Left ventricle myocardium inferior (tissue), 1 donor: ENCODE results near the gene ANK3. TPM values are rescaled to one million over a fixed set of nuclear protein-coding genes. Genes with fewer than 3 reads are reported as not detected.

Source experiments
- DNase-seq: peaks from one replicate; pipeline ENCODE4 v3.0.0-alpha.2; 2020
- H3K27ac ChIP-seq: fragments of 200-600 bp; replicated peaks from 2 replicates; pipeline ENCODE4 v1.8.0; 2021
- H3K27me3 ChIP-seq: fragments of 200-600 bp; 2 replicates; pipeline ENCODE4 v1.8.0; 2021; ENCODE audit warnings: low read depth
- H3K36me3 ChIP-seq: fragments of 200-600 bp; 2 replicates; pipeline ENCODE4 v1.8.0; 2021
- H3K4me1 ChIP-seq: fragments of 200-600 bp; 2 replicates; pipeline ENCODE4 v1.8.0; 2021
- H3K4me3 ChIP-seq: fragments of 200-600 bp; 2 replicates; pipeline ENCODE4 v1.8.0; 2021; ENCODE audit warnings: mild to moderate bottlenecking, moderate library complexity
- H3K9me3 ChIP-seq: fragments of 200-600 bp; replicated peaks from 2 replicates; pipeline ENCODE4 v1.8.0; 2021
- intact Hi-C: fragments of 100-400 bp; cut with micrococcal nuclease; formaldehyde crosslinking; loops from one replicate; pipeline ENCODE4 v1.11.0; 2022
- total RNA-seq: library from RNA; stranded (reverse); fragmentation: NEBNext Ultra II Directional; extraction: Animal tissue kit (Norgen Biotek cat#: 25700); gene quantifications from one replicate; pipeline ENCODE4 v1.2.1, GENCODE V29; 2021
- TF ChIP-seq, protein P1 (sequence below): fragments of 200-600 bp; IDR thresholded peaks from 2 replicates; pipeline ENCODE4 v1.8.0; 2021; ENCODE audit warnings: antibody characterized with exemption, mild to moderate bottlenecking, borderline replicate concordance
- donor health status: DM: no; HTN: yes; CAD: no; lungs with severe emphysema.

Gene ANK3
- total RNA-seq, 1 donor from 2014 or later, result 179 TPM

DNA sequence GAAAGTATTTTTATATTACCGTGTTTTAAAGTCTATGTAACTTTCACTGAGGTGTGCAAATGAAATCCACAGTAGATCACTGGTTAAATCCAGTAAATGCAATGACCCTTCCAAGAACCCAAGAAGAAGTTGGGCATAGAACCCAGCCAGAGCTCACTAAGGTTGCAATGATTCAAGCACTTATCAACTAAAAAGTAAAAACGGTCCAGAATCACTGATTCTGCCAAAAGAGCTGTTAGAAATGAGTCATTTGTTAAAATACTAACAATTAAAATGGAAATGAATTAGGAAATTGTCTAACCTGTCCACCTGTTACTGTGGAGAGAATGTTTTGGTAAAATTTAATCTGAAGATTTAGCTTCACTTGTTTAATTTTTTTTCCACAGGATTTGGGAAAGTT, 74.4 kb downstream of the ANK3 start:
- H3K27ac ChIP-seq, result no peak overlapping the region
- no peaks in the 10 kb centered on the region for H3K9me3 ChIP-seq
- intact Hi-C loops, result no loop called here
- no peaks in the 10 kb centered on the region for H3K27me3 ChIP-seq
- H3K36me3 ChIP-seq, result no peaks in the 10 kb centered on the region
- H3K4me1 ChIP-seq, result peaks cover 5% of the 10 kb centered on the region
- no peak for DNase-seq
- TF ChIP-seq, protein P1, sequence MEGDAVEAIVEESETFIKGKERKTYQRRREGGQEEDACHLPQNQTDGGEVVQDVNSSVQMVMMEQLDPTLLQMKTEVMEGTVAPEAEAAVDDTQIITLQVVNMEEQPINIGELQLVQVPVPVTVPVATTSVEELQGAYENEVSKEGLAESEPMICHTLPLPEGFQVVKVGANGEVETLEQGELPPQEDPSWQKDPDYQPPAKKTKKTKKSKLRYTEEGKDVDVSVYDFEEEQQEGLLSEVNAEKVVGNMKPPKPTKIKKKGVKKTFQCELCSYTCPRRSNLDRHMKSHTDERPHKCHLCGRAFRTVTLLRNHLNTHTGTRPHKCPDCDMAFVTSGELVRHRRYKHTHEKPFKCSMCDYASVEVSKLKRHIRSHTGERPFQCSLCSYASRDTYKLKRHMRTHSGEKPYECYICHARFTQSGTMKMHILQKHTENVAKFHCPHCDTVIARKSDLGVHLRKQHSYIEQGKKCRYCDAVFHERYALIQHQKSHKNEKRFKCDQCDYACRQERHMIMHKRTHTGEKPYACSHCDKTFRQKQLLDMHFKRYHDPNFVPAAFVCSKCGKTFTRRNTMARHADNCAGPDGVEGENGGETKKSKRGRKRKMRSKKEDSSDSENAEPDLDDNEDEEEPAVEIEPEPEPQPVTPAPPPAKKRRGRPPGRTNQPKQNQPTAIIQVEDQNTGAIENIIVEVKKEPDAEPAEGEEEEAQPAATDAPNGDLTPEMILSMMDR, result no peak
- no peak overlapping the region for H3K4me3 ChIP-seq

DNA sequence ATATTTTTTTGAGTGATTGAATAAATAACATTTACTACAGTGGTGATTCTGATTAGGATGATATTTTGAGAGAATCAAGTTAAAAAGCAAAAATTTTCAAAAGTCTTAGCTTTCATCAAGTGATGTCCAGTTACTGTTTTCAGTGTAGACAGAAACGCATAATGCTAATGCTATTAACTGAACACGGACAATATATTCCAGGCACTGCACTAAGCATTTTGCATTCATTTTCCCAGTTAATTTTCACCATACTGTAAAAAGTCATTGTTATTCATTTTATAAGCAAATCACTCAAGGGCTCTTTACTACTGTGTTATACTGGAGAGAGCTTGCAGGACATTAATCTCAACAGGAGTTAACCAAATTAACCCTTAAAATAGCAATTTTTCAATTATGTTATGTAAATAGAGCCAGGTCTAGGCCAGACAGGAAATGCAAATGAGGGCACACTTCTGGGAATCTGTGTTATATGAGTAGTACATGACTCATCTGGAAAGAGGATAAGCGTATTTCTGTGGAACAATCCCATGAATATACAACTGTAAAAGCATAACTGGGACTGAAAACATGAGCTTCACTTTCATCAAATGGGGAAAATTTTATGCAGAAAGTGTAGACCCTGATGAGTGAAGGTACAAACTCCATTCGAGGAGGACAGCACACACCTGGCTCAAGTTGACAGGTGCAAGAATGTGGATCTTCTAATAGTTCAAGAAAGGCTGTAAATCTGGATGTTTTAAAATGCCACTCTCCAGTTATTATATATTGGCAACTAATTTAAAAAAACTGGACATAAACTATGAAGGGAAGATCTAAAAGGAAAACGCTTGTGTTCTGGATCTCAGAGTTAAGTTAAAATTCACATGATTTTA, 75.4 kb downstream of the ANK3 start:
- H3K9me3 ChIP-seq, result no peaks in the 10 kb centered on the region
- no peak overlapping the region for H3K27ac ChIP-seq
- H3K36me3 ChIP-seq, result no peaks in the 10 kb centered on the region
- TF ChIP-seq, protein P1, result no peak
- no peaks in the 10 kb centered on the region for H3K27me3 ChIP-seq
- intact Hi-C loops, result no loop called here
- H3K4me3 ChIP-seq, result no peak overlapping the region
- H3K4me1 ChIP-seq, result peaks cover 5% of the 10 kb centered on the region
- DNase-seq, result no peak

DNA sequence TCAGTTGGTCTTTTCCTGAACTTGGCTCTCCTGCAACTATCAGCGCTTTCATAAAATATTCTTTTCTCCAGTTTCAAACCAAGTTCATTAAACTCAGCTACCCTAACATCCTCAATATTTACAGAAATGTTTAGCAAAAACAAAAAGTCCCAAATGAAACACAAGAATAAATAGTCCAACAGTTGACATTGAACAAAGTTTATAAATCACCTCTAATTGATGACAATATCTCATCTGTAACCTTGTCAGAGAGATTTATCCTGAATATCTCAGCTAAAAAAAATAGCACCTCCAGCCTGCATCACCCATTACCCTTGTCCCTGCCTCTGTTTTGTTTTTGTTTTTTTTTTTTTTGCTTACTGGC, 76.1 kb downstream of the ANK3 start:
- H3K27ac ChIP-seq, result no peak overlapping the region
- TF ChIP-seq, protein P1, result no peak
- intact Hi-C loops, result no loop called here

DNA sequence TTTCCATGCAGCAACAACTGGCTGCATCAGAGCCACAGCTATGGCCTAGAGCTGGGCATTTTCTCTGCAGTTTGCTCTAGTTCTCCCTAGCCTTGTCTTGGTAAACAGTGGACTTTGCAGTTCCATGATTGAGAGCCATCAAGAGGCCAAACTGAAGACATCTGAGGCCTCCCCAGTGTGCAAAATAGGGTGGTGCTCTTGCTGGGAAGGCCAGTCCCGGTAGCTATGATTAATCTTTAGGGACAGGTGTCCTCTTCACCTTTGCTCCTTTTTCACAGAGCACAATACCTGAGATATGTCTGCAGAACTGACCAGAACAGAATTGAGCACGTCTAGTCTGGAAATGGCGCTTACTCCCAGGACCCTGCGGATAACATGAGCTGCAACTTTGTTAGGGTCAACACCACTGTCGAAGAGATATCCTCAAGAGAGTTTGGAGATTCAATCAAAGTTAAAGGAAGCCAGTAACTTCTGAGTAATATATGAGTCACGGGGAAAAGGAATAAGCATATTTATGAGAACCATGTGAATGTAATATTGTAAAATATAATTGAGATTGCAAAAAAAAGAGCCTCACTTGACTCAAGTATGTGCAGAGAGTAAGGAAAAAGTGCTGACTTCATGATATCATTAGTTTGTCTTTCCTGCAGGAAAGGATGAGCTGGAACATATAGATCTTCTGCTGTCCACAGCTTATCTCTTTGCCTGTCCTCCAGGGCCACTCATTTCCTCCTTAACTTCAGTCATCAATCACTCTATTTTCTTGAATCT, 76.7 kb downstream of the ANK3 start:
- H3K9me3 ChIP-seq, result no peaks in the 10 kb centered on the region
- DNase-seq, result no peak
- H3K4me1 ChIP-seq, result peaks cover 5% of the 10 kb centered on the region
- no peak overlapping the region for H3K4me3 ChIP-seq
- no peaks in the 10 kb centered on the region for H3K36me3 ChIP-seq
- H3K27ac ChIP-seq, result no peak overlapping the region
- H3K27me3 ChIP-seq, result no peaks in the 10 kb centered on the region
- intact Hi-C loops, result no loop called here
- TF ChIP-seq, protein P1, result no peak

More for the DNA sequence above, 76.1 kb downstream of the ANK3 start:
- no peaks in the 10 kb centered on the region for H3K27me3 ChIP-seq
- H3K4me3 ChIP-seq, result no peak overlapping the region
- H3K36me3 ChIP-seq, result no peaks in the 10 kb centered on the region
- no peaks in the 10 kb centered on the region for H3K9me3 ChIP-seq
- peaks cover 5% of the 10 kb centered on the region for H3K4me1 ChIP-seq
- no peak for DNase-seq

DNA sequence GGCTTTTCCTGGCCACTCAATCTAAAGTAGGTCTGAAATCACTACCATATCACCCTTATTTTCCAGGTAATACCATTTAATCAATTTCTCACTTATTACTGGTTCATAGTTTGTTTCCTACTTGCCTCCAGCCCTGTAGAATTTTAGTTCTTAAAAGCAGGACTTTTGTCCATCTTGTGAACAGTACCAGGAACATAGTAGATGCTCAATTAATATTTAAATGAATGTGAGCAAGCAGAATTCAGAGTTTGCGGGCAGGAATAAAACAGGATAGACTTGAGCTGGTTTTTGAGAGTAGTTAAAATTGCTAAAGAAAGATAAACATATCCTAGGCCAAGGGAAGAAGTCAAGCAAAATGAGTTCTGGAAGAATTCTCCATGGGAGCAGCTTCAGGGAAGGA, 77.9 kb downstream of the ANK3 start:
- no peaks in the 10 kb centered on the region for H3K27me3 ChIP-seq
- H3K4me1 ChIP-seq, result peaks cover 5% of the 10 kb centered on the region
- H3K9me3 ChIP-seq, result no peaks in the 10 kb centered on the region
- H3K27ac ChIP-seq, result no peak overlapping the region
- TF ChIP-seq, protein P1, result no peak
- no peaks in the 10 kb centered on the region for H3K36me3 ChIP-seq
- intact Hi-C loops, result no loop called here
- DNase-seq, result no peak
- H3K4me3 ChIP-seq, result no peak overlapping the region
